Activated CD4-positive, alpha-beta memory T cell treated with anti-CD3 and anti-CD28 coated beads for 36 hours (primary cell): Measurements from ENCODE around the gene NEDD4L. TPM values are rescaled to one million over a fixed set of nuclear protein-coding genes. Genes with fewer than 3 reads are reported as not detected.
"Not testable (repeated sequence)": the region's sequence is repeated elsewhere in the genome, so short reads cannot be mapped to it uniquely, and the experiment has no call there.

Experiments used
- CTCF ChIA-PET: fragments of 350-600 bp; sonication (Branson Sonifier 250); formaldehyde crosslinking; loops from one replicate; lab custom pipeline; 2021; ENCODE audit warnings: antibody characterized with exemption, inconsistent platforms; lab: Charles Lee
- POLR2A ChIA-PET: fragments of 350-600 bp; sonication (Branson Sonifier 250); formaldehyde crosslinking; loops from one replicate; lab custom pipeline; 2021; ENCODE audit warnings: antibody characterized with exemption; lab: Charles Lee
- DNase-seq: peaks from one replicate; pipeline ENCODE4 v3.0.0-alpha.2; 2020
- H3K27ac Mint-ChIP-seq: one replicate; pipeline ENCODE4 v1.8.0; 2021; ENCODE audit warnings: mixed read lengths
- H3K27me3 Mint-ChIP-seq: one replicate; pipeline ENCODE4 v1.8.0; 2021; ENCODE audit warnings: mixed read lengths
- H3K36me3 Mint-ChIP-seq: one replicate; pipeline ENCODE4 v1.8.0; 2021; ENCODE audit warnings: mixed read lengths
- H3K4me1 Mint-ChIP-seq: one replicate; pipeline ENCODE4 v1.8.0; 2021; ENCODE audit warnings: low read depth, mixed read lengths
- H3K4me3 Mint-ChIP-seq: one replicate; pipeline ENCODE4 v1.8.0; 2021; ENCODE audit warnings: mild to moderate bottlenecking, mixed read lengths
- H3K9me3 Mint-ChIP-seq: one replicate; pipeline ENCODE4 v1.8.0; 2021; ENCODE audit warnings: mixed read lengths
- intact Hi-C: fragments of 100-400 bp; cut with micrococcal nuclease; formaldehyde crosslinking; loops from one replicate; pipeline ENCODE4 v1.15.1; 2023
- total RNA-seq, 2 experiments: library from RNA; stranded (reverse); gene quantifications; one replicate each; pipeline ENCODE4 v1.2.3, GENCODE V29; 2021

Gene NEDD4L
- total RNA-seq, 2 experiments from 2014 or later: 3.4 to 3.8 TPM

- H3K27ac Mint-ChIP-seq: no peak overlapping the region
- H3K27me3 Mint-ChIP-seq: peaks cover 1% of the 10 kb centered on the region
- ChIA-PET POLR2A (no interaction called here), CTCF (no interaction called here)
- no peaks in the 10 kb centered on the region for H3K36me3 Mint-ChIP-seq
- DNase-seq: no peak
- no peak overlapping the region for H3K4me3 Mint-ChIP-seq
- H3K9me3 Mint-ChIP-seq: no peaks in the 10 kb centered on the region
- intact Hi-C loops: no loop called here
- peaks cover 3% of the 10 kb centered on the region for H3K4me1 Mint-ChIP-seq
Observed at GRCh38 chr18:58258692-58259342, 214.8 kb downstream of the NEDD4L start.

GRCh38 chr18:58263055-58263957, 219.3 kb downstream of the NEDD4L start:
- CTCF ChIA-PET: interaction anchor here (0.6 kb wide), 1 partner anchor 384 kb away, joined by 4 read pairs; no protein-coding TSS in a partner anchor
- no peak overlapping the region for H3K4me3 Mint-ChIP-seq

GRCh38 chr18:58264075-58264474, 220.0 kb downstream of the NEDD4L start:
- H3K4me1 Mint-ChIP-seq: peaks cover 3% of the 10 kb centered on the region
- no peak overlapping the region for H3K4me3 Mint-ChIP-seq
- no peak for DNase-seq
- intact Hi-C loops: no loop called here
- no peaks in the 10 kb centered on the region for H3K9me3 Mint-ChIP-seq
- CTCF ChIA-PET: no interaction called here
- H3K36me3 Mint-ChIP-seq: no peaks in the 10 kb centered on the region
- peaks cover 1% of the 10 kb centered on the region for H3K27me3 Mint-ChIP-seq
- H3K27ac Mint-ChIP-seq: no peak overlapping the region
- POLR2A ChIA-PET: no interaction called here

More at GRCh38 chr18:58263055-58263957, 219.3 kb downstream of the NEDD4L start:
- H3K9me3 Mint-ChIP-seq: no peaks in the 10 kb centered on the region
- no peak for DNase-seq
- no peak overlapping the region for H3K27ac Mint-ChIP-seq
- H3K36me3 Mint-ChIP-seq: no peaks in the 10 kb centered on the region
- intact Hi-C loops: no loop called here
- peaks cover 1% of the 10 kb centered on the region for H3K27me3 Mint-ChIP-seq
- POLR2A ChIA-PET: no interaction called here
- peaks cover 3% of the 10 kb centered on the region for H3K4me1 Mint-ChIP-seq

GRCh38 chr18:58264840-58265239, 220.8 kb downstream of the NEDD4L start:
- intact Hi-C loops: no loop called here
- Mint-ChIP-seq H3K27me3 (peaks cover 1% of the 10 kb centered on the region), H3K36me3 (no peaks in the 10 kb centered on the region), H3K27ac (no peak overlapping the region), H3K9me3 (no peaks in the 10 kb centered on the region), H3K4me3 (no peak overlapping the region), H3K4me1 (peaks cover 3% of the 10 kb centered on the region)
- CTCF ChIA-PET: no interaction called here
- POLR2A ChIA-PET: no interaction called here
- no peak for DNase-seq

- intact Hi-C loops, CTCF ChIA-PET, H3K27ac Mint-ChIP-seq, H3K4me1 Mint-ChIP-seq, H3K27me3 Mint-ChIP-seq, H3K4me3 Mint-ChIP-seq, H3K36me3 Mint-ChIP-seq, DNase-seq, POLR2A ChIA-PET, H3K9me3 Mint-ChIP-seq: not testable (repeated sequence)
Observed at GRCh38 chr18:58265489-58265888, 221.5 kb downstream of the NEDD4L start.

GRCh38 chr18:58266291-58266690, 222.3 kb downstream of the NEDD4L start:
- Mint-ChIP-seq H3K27ac (no peak overlapping the region), H3K4me1 (peaks cover 3% of the 10 kb centered on the region), H3K27me3 (no peaks in the 10 kb centered on the region), H3K4me3 (no peak overlapping the region), H3K36me3 (no peaks in the 10 kb centered on the region), H3K9me3 (no peaks in the 10 kb centered on the region)
- no peak for DNase-seq
- ChIA-PET CTCF (no interaction called here), POLR2A (no interaction called here)
- intact Hi-C loops: no loop called here

GRCh38 chr18:58267493-58267892, 223.5 kb downstream of the NEDD4L start:
- Mint-ChIP-seq H3K4me3 (no peak overlapping the region), H3K27me3 (no peaks in the 10 kb centered on the region), H3K36me3 (no peaks in the 10 kb centered on the region), H3K4me1 (peaks cover 4% of the 10 kb centered on the region), H3K27ac (no peak overlapping the region), H3K9me3 (no peaks in the 10 kb centered on the region)
- ChIA-PET CTCF (no interaction called here), POLR2A (no interaction called here)
- DNase-seq: no peak
- intact Hi-C loops: no loop called here

GRCh38 chr18:58268849-58269248, 224.8 kb downstream of the NEDD4L start:
- Mint-ChIP-seq H3K4me1 (peaks cover 10% of the 10 kb centered on the region), H3K36me3 (no peaks in the 10 kb centered on the region), H3K4me3 (no peak overlapping the region), H3K9me3 (no peaks in the 10 kb centered on the region), H3K27ac (no peak overlapping the region), H3K27me3 (no peaks in the 10 kb centered on the region)
- intact Hi-C loops: no loop called here
- DNase-seq: no peak
- POLR2A ChIA-PET: no interaction called here
- CTCF ChIA-PET: interaction anchor here (0.6 kb wide), 1 partner anchor 392 kb away, joined by 3 read pairs; no protein-coding TSS in a partner anchor

- Mint-ChIP-seq H3K36me3 (no peaks in the 10 kb centered on the region), H3K27ac (no peak overlapping the region), H3K9me3 (no peaks in the 10 kb centered on the region), H3K4me1 (peaks cover 10% of the 10 kb centered on the region), H3K4me3 (no peak overlapping the region), H3K27me3 (no peaks in the 10 kb centered on the region)
- POLR2A ChIA-PET: no interaction called here
- intact Hi-C loops: no loop called here
- CTCF ChIA-PET: no interaction called here
- no peak for DNase-seq
Observed at GRCh38 chr18:58269931-58270330, 225.9 kb downstream of the NEDD4L start.

- H3K36me3 Mint-ChIP-seq: no peaks in the 10 kb centered on the region
- no peak for DNase-seq
- intact Hi-C loops: no loop called here
- ChIA-PET CTCF (no interaction called here), POLR2A (no interaction called here)
- peaks cover 10% of the 10 kb centered on the region for H3K4me1 Mint-ChIP-seq
- H3K4me3 Mint-ChIP-seq: no peak overlapping the region
- H3K27me3 Mint-ChIP-seq: no peaks in the 10 kb centered on the region
- H3K9me3 Mint-ChIP-seq: no peaks in the 10 kb centered on the region
- no peak overlapping the region for H3K27ac Mint-ChIP-seq
Observed at GRCh38 chr18:58270396-58270795, 226.4 kb downstream of the NEDD4L start.

- intact Hi-C loops: no loop called here
- Mint-ChIP-seq H3K27ac (no peak overlapping the region), H3K36me3 (no peaks in the 10 kb centered on the region), H3K4me1 (peaks cover 10% of the 10 kb centered on the region), H3K27me3 (no peaks in the 10 kb centered on the region), H3K9me3 (no peaks in the 10 kb centered on the region), H3K4me3 (no peak overlapping the region)
- CTCF ChIA-PET: no interaction called here
- no peak for DNase-seq
- POLR2A ChIA-PET: no interaction called here
Observed at GRCh38 chr18:58271770-58272169, 227.7 kb downstream of the NEDD4L start.

- CTCF ChIA-PET: no interaction called here
- no peaks in the 10 kb centered on the region for H3K36me3 Mint-ChIP-seq
Observed at GRCh38 chr18:58272209-58272608, 228.2 kb downstream of the NEDD4L start.

More at GRCh38 chr18:58272209-58272608, 228.2 kb downstream of the NEDD4L start:
- H3K4me3 Mint-ChIP-seq: no peak overlapping the region
- POLR2A ChIA-PET: no interaction called here
- H3K9me3 Mint-ChIP-seq: no peaks in the 10 kb centered on the region
- peaks cover 10% of the 10 kb centered on the region for H3K4me1 Mint-ChIP-seq
- no peaks in the 10 kb centered on the region for H3K27me3 Mint-ChIP-seq
- H3K27ac Mint-ChIP-seq: no peak overlapping the region
- intact Hi-C loops: no loop called here
- no peak for DNase-seq
